WTC11 (cell line): ENCODE data around the gene EMC1.
"Not testable (repeated sequence)": the region's sequence is repeated elsewhere in the genome, so short reads cannot be mapped to it uniquely, and the experiment has no call there.

ENCODE experiments used
- ETV6 ChIP-seq: sonication (generic); formaldehyde crosslinking; IDR thresholded peaks from 2 replicates; pipeline ENCODE4 v1.8.1; 2022; ENCODE audit warnings: mild to moderate bottlenecking, missing genetic modification reagents
- FOXJ3 ChIP-seq: sonication (generic); formaldehyde crosslinking; IDR thresholded peaks from 2 replicates; pipeline ENCODE4 v1.9.0; 2021; ENCODE audit warnings: missing genetic modification reagents, mild to moderate bottlenecking, borderline replicate concordance
- JUN ChIP-seq: sonication (generic); formaldehyde crosslinking; IDR thresholded peaks from 2 replicates; pipeline ENCODE4 v1.8.0; 2023; ENCODE audit warnings: mild to moderate bottlenecking, missing genetic modification reagents
- MYBL2 ChIP-seq: sonication (generic); formaldehyde crosslinking; IDR thresholded peaks from 2 replicates; pipeline ENCODE4 v1.8.1; 2023; ENCODE audit warnings: mild to moderate bottlenecking, moderate library complexity, missing genetic modification reagents
- TCF7 ChIP-seq: sonication (generic); formaldehyde crosslinking; IDR thresholded peaks from 2 replicates; pipeline ENCODE4 v1.8.0; 2022; ENCODE audit warnings: mild to moderate bottlenecking, low read depth, missing genetic modification reagents, moderate library complexity
- ZNF416 ChIP-seq: fragments of 250-450 bp; sonication (Bioruptor Pico); IDR thresholded peaks from 2 replicates; pipeline ENCODE4 v1.9.0; 2021; ENCODE audit warnings: mild to moderate bottlenecking, inconsistent platforms
- TF ChIP-seq, protein P1 (sequence below): sonication (generic); formaldehyde crosslinking; IDR thresholded peaks from 2 replicates; pipeline ENCODE4 v1.8.0; 2023; ENCODE audit warnings: missing genetic modification reagents
- TF ChIP-seq, protein P2 (sequence below): sonication (generic); formaldehyde crosslinking; IDR thresholded peaks from 2 replicates; pipeline ENCODE4 v1.8.1; 2022; ENCODE audit warnings: low read depth, missing genetic modification reagents, borderline replicate concordance
- TF ChIP-seq, protein P3 (sequence below): sonication (generic); formaldehyde crosslinking; IDR thresholded peaks from 2 replicates; pipeline ENCODE4 v1.8.0; 2022; ENCODE audit warnings: missing genetic modification reagents
- TF ChIP-seq, protein P4 (sequence below): fragments of 200-600 bp; IDR thresholded peaks from 2 replicates; pipeline ENCODE4 v1.8.0; 2022; ENCODE audit warnings: antibody characterized with exemption
- TF ChIP-seq, protein P5 (sequence below): sonication (generic); formaldehyde crosslinking; conservative IDR thresholded peaks from 2 replicates; pipeline ENCODE4 v1.8.1; 2022; ENCODE audit warnings: mild to moderate bottlenecking, missing genetic modification reagents
- TF ChIP-seq, protein P6 (sequence below): sonication (generic); formaldehyde crosslinking; IDR thresholded peaks from 2 replicates; pipeline ENCODE4 v1.8.1; 2023; ENCODE audit warnings: mild to moderate bottlenecking, missing genetic modification reagents
- TF ChIP-seq, protein P7 (sequence below): fragments of 250-450 bp; sonication (Bioruptor Pico); IDR thresholded peaks from 2 replicates; pipeline ENCODE4 v2.1.2; 2022; ENCODE audit warnings: mild to moderate bottlenecking, moderate library complexity

DNA sequence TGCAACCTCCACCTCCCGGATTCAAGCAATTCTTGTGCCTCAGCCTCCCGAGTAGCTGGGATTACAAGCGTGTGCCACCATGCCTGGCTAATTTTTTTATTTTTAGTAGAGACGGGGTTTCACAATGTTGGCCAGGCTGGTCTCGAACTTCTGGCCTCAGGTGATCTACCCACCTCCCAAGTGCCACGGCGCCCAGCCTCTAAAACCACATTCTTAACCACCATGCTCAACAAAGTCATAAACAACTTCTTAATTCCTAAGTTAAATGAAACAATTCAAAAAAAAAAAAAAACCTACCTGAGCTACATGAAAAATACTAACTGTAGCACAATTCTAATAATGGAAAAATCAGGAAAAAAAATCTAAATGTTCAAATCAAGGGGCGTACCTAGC, 71.1 kb downstream of the EMC1 start:
- TF ChIP-seq, protein P1, sequence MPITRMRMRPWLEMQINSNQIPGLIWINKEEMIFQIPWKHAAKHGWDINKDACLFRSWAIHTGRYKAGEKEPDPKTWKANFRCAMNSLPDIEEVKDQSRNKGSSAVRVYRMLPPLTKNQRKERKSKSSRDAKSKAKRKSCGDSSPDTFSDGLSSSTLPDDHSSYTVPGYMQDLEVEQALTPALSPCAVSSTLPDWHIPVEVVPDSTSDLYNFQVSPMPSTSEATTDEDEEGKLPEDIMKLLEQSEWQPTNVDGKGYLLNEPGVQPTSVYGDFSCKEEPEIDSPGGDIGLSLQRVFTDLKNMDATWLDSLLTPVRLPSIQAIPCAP (CRISPR knock-in tag) = not testable (repeated sequence)
- TF ChIP-seq, protein P2, sequence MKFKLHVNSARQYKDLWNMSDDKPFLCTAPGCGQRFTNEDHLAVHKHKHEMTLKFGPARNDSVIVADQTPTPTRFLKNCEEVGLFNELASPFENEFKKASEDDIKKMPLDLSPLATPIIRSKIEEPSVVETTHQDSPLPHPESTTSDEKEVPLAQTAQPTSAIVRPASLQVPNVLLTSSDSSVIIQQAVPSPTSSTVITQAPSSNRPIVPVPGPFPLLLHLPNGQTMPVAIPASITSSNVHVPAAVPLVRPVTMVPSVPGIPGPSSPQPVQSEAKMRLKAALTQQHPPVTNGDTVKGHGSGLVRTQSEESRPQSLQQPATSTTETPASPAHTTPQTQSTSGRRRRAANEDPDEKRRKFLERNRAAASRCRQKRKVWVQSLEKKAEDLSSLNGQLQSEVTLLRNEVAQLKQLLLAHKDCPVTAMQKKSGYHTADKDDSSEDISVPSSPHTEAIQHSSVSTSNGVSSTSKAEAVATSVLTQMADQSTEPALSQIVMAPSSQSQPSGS (CRISPR knock-in tag) = not testable (repeated sequence)
- TF ChIP-seq MYBL2; TCF7 (CRISPR knock-in tag); ZNF416 (CRISPR knock-in tag); JUN (CRISPR knock-in tag); ETV6 (CRISPR knock-in tag); FOXJ3 (CRISPR knock-in tag): not testable (repeated sequence)
- TF ChIP-seq, protein P3, sequence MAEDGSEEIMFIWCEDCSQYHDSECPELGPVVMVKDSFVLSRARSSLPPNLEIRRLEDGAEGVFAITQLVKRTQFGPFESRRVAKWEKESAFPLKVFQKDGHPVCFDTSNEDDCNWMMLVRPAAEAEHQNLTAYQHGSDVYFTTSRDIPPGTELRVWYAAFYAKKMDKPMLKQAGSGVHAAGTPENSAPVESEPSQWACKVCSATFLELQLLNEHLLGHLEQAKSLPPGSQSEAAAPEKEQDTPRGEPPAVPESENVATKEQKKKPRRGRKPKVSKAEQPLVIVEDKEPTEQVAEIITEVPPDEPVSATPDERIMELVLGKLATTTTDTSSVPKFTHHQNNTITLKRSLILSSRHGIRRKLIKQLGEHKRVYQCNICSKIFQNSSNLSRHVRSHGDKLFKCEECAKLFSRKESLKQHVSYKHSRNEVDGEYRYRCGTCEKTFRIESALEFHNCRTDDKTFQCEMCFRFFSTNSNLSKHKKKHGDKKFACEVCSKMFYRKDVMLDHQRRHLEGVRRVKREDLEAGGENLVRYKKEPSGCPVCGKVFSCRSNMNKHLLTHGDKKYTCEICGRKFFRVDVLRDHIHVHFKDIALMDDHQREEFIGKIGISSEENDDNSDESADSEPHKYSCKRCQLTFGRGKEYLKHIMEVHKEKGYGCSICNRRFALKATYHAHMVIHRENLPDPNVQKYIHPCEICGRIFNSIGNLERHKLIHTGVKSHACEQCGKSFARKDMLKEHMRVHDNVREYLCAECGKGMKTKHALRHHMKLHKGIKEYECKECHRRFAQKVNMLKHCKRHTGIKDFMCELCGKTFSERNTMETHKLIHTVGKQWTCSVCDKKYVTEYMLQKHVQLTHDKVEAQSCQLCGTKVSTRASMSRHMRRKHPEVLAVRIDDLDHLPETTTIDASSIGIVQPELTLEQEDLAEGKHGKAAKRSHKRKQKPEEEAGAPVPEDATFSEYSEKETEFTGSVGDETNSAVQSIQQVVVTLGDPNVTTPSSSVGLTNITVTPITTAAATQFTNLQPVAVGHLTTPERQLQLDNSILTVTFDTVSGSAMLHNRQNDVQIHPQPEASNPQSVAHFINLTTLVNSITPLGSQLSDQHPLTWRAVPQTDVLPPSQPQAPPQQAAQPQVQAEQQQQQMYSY = not testable (repeated sequence)
- TF ChIP-seq, protein P4, sequence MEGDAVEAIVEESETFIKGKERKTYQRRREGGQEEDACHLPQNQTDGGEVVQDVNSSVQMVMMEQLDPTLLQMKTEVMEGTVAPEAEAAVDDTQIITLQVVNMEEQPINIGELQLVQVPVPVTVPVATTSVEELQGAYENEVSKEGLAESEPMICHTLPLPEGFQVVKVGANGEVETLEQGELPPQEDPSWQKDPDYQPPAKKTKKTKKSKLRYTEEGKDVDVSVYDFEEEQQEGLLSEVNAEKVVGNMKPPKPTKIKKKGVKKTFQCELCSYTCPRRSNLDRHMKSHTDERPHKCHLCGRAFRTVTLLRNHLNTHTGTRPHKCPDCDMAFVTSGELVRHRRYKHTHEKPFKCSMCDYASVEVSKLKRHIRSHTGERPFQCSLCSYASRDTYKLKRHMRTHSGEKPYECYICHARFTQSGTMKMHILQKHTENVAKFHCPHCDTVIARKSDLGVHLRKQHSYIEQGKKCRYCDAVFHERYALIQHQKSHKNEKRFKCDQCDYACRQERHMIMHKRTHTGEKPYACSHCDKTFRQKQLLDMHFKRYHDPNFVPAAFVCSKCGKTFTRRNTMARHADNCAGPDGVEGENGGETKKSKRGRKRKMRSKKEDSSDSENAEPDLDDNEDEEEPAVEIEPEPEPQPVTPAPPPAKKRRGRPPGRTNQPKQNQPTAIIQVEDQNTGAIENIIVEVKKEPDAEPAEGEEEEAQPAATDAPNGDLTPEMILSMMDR = not testable (repeated sequence)
- TF ChIP-seq, protein P5, sequence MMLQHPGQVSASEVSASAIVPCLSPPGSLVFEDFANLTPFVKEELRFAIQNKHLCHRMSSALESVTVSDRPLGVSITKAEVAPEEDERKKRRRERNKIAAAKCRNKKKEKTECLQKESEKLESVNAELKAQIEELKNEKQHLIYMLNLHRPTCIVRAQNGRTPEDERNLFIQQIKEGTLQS (CRISPR knock-in tag) = not testable (repeated sequence)
- TF ChIP-seq, protein P6, sequence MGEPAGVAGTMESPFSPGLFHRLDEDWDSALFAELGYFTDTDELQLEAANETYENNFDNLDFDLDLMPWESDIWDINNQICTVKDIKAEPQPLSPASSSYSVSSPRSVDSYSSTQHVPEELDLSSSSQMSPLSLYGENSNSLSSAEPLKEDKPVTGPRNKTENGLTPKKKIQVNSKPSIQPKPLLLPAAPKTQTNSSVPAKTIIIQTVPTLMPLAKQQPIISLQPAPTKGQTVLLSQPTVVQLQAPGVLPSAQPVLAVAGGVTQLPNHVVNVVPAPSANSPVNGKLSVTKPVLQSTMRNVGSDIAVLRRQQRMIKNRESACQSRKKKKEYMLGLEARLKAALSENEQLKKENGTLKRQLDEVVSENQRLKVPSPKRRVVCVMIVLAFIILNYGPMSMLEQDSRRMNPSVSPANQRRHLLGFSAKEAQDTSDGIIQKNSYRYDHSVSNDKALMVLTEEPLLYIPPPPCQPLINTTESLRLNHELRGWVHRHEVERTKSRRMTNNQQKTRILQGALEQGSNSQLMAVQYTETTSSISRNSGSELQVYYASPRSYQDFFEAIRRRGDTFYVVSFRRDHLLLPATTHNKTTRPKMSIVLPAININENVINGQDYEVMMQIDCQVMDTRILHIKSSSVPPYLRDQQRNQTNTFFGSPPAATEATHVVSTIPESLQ (CRISPR knock-in tag) = not testable (repeated sequence)
- TF ChIP-seq, protein P7, sequence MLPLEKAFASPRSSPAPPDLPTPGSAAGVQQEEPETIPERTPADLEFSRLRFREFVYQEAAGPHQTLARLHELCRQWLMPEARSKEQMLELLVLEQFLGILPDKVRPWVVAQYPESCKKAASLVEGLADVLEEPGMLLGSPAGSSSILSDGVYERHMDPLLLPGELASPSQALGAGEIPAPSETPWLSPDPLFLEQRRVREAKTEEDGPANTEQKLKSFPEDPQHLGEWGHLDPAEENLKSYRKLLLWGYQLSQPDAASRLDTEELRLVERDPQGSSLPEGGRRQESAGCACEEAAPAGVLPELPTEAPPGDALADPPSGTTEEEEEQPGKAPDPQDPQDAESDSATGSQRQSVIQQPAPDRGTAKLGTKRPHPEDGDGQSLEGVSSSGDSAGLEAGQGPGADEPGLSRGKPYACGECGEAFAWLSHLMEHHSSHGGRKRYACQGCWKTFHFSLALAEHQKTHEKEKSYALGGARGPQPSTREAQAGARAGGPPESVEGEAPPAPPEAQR (CRISPR knock-in tag) = not testable (repeated sequence)
